Adipocyte (in vitro differentiated cells): Measurements from ENCODE around the gene GIT2.
A peak's percentile ranks its signal among the peaks of the same experiment; 100 is the strongest.

Experiments
- DNase-seq: peaks from one replicate; pipeline ENCODE4 v3.0.0-alpha.2; 2015; ENCODE audit warnings: low read depth
- H3K27me3 ChIP-seq: replicated peaks from 2 replicates; pipeline ENCODE4 v1.7.0; 2013; ENCODE audit warnings: mild to moderate bottlenecking, low read length, moderate library complexity; ENCODE audit not compliant: control insufficient read depth, insufficient read depth
- H3K36me3 ChIP-seq: 2 replicates; pipeline ENCODE4 v1.7.0; 2013; ENCODE audit warnings: low read length, mild to moderate bottlenecking, moderate library complexity; ENCODE audit not compliant: control insufficient read depth, insufficient read depth, severe bottlenecking
- H3K4me1 ChIP-seq: 2 replicates; pipeline ENCODE4 v1.7.0; 2013; ENCODE audit warnings: mild to moderate bottlenecking, low read length, moderate library complexity; ENCODE audit not compliant: control insufficient read depth, insufficient read depth
- H3K4me3 ChIP-seq: 2 replicates; pipeline ENCODE4 v1.7.0; 2013; ENCODE audit warnings: mild to moderate bottlenecking, low read length, moderate library complexity
- H3K9ac ChIP-seq: 2 replicates; pipeline ENCODE4 v1.7.0; 2013; ENCODE audit warnings: mild to moderate bottlenecking, low read length, moderate library complexity
- H3K9me3 ChIP-seq: 2 replicates; pipeline ENCODE4 v1.7.0; 2013; ENCODE audit warnings: mild to moderate bottlenecking, low read length, moderate library complexity; ENCODE audit not compliant: control insufficient read depth

Gene GIT2

GRCh38 chr12:109928058-109928656 is 68.0 kb downstream of the GIT2 start:
- Histone ChIP-seq H3K9ac (no peak overlapping the region), H3K4me3 (no peak overlapping the region), H3K9me3 (no peaks in the 10 kb centered on the region), H3K36me3 (peaks cover 39% of the 10 kb centered on the region), H3K4me1 (peaks cover 9% of the 10 kb centered on the region), H3K27me3 (no peaks in the 10 kb centered on the region)
- no peak for DNase-seq

DNA sequence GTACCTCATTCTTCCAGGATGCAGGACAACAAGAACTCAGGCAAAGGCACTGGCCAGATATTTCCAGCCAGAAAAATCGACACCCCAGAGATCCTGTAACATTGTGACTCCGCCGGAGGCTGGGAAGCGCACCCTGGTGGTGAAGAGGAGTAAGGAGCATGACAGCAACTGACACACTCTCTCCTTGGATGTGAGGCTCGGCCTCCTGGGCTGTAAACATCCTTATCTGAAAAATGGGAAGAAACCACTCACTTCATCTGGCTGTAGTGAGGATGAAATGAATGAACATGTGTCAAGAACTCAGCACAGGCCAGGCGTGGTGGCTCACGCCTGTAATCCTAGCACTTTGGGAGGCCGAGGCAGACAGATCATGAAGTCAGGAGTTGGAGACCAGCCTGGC is 68.5 kb downstream of the GIT2 start:
- peaks cover 34% of the 10 kb centered on the region for H3K36me3 ChIP-seq
- peaks cover 9% of the 10 kb centered on the region for H3K4me1 ChIP-seq
- H3K4me3 ChIP-seq = no peak overlapping the region
- H3K27me3 ChIP-seq = no peaks in the 10 kb centered on the region
- peak; percentile 61 for DNase-seq
- H3K9me3 ChIP-seq = no peaks in the 10 kb centered on the region
- no peak overlapping the region for H3K9ac ChIP-seq

DNA sequence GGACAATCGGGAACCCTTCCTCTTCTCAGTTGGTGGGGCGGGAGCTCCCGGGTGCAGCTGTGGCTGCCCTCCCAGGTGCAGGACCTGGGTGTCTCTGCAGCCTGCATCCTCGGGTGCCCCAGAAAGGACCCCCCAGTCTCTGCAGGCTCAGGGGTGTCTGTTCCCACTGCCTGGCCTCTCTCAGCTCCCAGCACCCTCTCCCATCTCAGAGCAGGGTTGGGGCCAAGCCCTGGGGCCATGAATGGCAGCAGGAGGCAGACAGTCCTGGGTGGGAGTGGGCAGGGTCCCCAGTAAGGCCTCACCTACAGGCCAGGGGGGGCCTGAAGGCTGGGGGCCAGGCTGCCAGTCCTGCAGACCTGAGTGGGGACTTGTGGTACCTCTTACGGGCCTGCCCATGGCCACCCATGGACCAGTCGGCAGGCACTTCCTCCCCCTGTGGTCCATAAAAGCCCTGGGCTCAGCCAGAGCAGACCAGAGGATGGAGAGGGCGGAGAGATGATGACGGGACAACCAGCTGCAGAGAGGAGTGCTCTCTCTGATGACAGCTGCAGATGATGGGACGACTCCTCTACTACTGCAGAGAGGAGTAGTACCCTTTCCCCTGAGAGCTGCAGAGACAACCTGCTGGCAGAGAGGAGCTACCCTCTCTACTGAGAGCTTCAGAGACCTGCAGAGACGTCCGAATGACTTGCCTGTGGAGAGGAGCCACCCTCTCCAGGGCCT is 69.5 kb downstream of the GIT2 start:
- no peaks in the 10 kb centered on the region for H3K9me3 ChIP-seq
- no peaks in the 10 kb centered on the region for H3K27me3 ChIP-seq
- H3K9ac ChIP-seq = no peak overlapping the region
- no peak overlapping the region for H3K4me3 ChIP-seq
- peaks cover 24% of the 10 kb centered on the region for H3K36me3 ChIP-seq
- peaks cover 9% of the 10 kb centered on the region for H3K4me1 ChIP-seq
- DNase-seq = no peak

GRCh38 chr12:109926016-109926415 is 70.2 kb downstream of the GIT2 start:
- Histone ChIP-seq H3K4me3 (no peak overlapping the region), H3K27me3 (no peaks in the 10 kb centered on the region), H3K9ac (no peak overlapping the region), H3K9me3 (no peaks in the 10 kb centered on the region), H3K4me1 (peaks cover 9% of the 10 kb centered on the region), H3K36me3 (peaks cover 21% of the 10 kb centered on the region)
- DNase-seq = no peak

- Histone ChIP-seq H3K36me3 (peaks cover 20% of the 10 kb centered on the region), H3K9ac (no peak overlapping the region), H3K27me3 (no peaks in the 10 kb centered on the region), H3K4me3 (no peak overlapping the region), H3K9me3 (no peaks in the 10 kb centered on the region), H3K4me1 (peaks cover 9% of the 10 kb centered on the region)
- DNase-seq = no peak
Observed at GRCh38 chr12:109925185-109925840, 70.9 kb downstream of the GIT2 start.

DNA sequence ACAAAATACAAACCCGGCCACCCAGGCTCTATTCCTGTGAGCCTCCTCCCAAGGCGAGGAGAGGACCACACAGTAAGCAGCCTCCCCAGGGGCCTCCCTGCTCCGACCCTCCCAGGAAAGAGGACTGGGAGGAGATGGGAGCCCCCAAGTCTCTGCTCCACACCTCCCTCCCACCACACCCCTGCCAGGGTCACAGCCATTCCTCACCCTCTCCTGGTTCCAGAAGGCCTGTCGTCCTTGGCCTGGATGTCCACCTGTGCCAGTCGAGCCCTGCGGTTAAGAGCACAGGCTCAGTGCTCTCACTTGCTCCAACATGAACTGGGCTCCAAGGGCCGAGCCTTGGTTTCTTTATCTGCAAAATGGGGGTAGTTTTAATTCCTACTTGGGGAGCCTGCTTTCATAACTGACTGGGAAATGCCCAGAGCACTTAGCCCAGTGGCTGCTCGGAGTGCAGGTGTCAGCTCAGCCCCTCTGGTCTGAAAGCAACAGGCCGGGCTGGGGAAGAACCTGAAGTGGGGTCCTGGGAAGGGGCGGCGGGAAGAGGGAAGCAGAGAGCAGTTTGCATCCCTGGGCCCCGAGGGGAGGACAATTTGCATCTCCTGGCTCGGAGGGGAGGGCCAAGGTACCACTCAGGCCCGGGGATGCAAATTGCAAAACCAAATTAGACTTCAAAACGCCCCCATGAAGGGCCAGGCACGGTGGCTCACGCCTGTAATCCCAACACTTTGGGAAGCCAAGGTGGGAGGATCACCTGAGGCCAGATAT is 72.5 kb downstream of the GIT2 start:
- Histone ChIP-seq H3K36me3 (peaks cover 21% of the 10 kb centered on the region), H3K4me1 (no peaks in the 10 kb centered on the region), H3K4me3 (no peak overlapping the region), H3K27me3 (no peaks in the 10 kb centered on the region), H3K9ac (no peak overlapping the region), H3K9me3 (no peaks in the 10 kb centered on the region)
- DNase-seq = no peak

DNA sequence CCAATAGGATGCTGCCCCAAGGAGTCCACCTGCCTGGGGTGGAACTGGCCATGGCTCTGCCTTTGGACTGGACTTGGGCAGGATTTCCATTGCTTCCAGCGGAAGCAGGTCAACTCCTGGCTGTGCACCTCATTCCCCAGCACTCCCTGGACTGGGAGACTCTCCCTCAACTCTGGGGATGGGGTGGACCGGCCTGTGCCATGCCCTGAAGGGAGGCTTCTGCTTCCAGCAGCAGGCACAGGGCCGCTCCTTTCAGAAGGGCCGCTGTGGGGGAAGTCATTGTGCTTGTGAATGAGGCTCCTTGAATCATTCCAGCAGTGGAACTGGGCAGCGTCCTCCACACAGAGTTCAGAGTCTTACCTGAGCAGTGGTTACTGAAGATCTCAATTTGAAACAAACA is 73.1 kb downstream of the GIT2 start:
- Histone ChIP-seq H3K27me3 (no peaks in the 10 kb centered on the region), H3K4me3 (no peak overlapping the region), H3K9me3 (no peaks in the 10 kb centered on the region), H3K36me3 (peaks cover 21% of the 10 kb centered on the region), H3K4me1 (no peaks in the 10 kb centered on the region), H3K9ac (no peak overlapping the region)
- DNase-seq = no peak

- H3K36me3 ChIP-seq = peaks cover 30% of the 10 kb centered on the region
- DNase-seq = no peak
- H3K27me3 ChIP-seq = no peaks in the 10 kb centered on the region
- H3K9ac ChIP-seq = no peak overlapping the region
- H3K4me1 ChIP-seq = no peaks in the 10 kb centered on the region
- no peak overlapping the region for H3K4me3 ChIP-seq
- no peaks in the 10 kb centered on the region for H3K9me3 ChIP-seq
Observed at GRCh38 chr12:109921982-109922381, 74.2 kb downstream of the GIT2 start.

DNA sequence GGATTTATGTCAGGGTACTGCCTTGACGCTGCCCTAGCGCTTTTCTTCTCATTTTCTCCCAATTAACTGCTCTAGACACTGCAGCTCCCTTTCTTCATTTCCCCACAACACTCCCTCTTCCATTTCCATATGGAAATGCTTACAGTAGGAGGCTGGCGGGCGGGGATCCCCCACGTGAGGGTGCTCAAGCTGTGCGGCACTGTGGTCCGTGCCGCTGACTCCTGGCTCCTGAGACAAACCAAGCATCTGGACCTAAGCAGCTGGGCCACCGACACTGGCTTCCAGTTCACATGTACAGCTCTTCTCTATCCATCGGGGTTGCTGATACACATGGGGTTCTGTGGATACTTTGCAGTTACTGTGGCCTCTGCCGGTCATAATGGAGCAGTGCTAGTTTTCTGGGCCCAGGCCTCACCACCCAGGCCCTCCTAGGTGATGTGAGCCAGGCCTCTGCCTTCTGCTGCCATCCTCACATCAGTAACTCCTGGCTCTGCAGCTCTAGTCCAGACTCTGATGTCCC is 75.8 kb downstream of the GIT2 start:
- no peak for DNase-seq
- no peaks in the 10 kb centered on the region for H3K4me1 ChIP-seq
- no peak overlapping the region for H3K9ac ChIP-seq
- H3K9me3 ChIP-seq = no peaks in the 10 kb centered on the region
- no peak overlapping the region for H3K4me3 ChIP-seq
- H3K27me3 ChIP-seq = no peaks in the 10 kb centered on the region
- H3K36me3 ChIP-seq = peaks cover 43% of the 10 kb centered on the region

DNA sequence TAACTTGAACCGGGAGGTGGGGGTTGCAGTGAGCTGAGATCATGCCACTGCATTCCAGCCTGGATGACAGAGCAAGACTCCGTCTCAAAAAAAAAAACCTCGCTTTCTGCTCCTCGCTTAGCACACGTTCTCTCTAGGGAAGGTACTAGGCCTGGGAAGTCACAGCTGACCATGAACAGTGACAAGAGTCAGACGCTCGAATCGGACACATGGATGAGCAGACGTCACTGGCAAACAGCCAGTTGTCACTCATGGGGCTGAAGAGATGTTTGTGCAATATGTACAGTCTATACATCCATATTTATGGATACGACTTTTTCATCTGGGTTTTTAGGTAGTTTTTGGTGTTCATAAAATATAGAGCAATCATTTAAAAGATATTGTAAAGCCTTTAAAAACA is 76.7 kb downstream of the GIT2 start:
- Histone ChIP-seq H3K27me3 (no peaks in the 10 kb centered on the region), H3K4me3 (no peak overlapping the region), H3K9ac (no peak overlapping the region), H3K36me3 (peaks cover 48% of the 10 kb centered on the region), H3K4me1 (no peaks in the 10 kb centered on the region), H3K9me3 (no peaks in the 10 kb centered on the region)
- no peak for DNase-seq

- Histone ChIP-seq H3K4me1 (no peaks in the 10 kb centered on the region), H3K9ac (no peak overlapping the region), H3K9me3 (no peaks in the 10 kb centered on the region), H3K4me3 (no peak overlapping the region), H3K36me3 (peaks cover 64% of the 10 kb centered on the region), H3K27me3 (no peaks in the 10 kb centered on the region)
- DNase-seq = no peak
Observed at GRCh38 chr12:109916045-109916444, 80.1 kb downstream of the GIT2 start.
